GM12872 (cell line): ENCODE results near the gene FIGLA.

Experiments
- CTCF ChIP-seq: IDR thresholded peaks from 3 replicates; pipeline ENCODE4 v1.5.1; 2011; ENCODE audit warnings: low read depth, mild to moderate bottlenecking, low read length, moderate library complexity; ENCODE audit not compliant: insufficient read depth

FIGLA gene

GRCh38 chr2:70738159-70738558 is 52.3 kb downstream of the FIGLA start:
- no peak for TF ChIP-seq CTCF

- TF ChIP-seq CTCF = no peak
These were observed 55.4 kb downstream of the FIGLA start for GRCh38 chr2:70735071-70735470.

- TF ChIP-seq CTCF = no peak
These were observed 56.7 kb downstream of the FIGLA start for GRCh38 chr2:70733646-70734180.

GRCh38 chr2:70732766-70733645 is 57.4 kb downstream of the FIGLA start:
- no peak for TF ChIP-seq CTCF

- no peak for TF ChIP-seq CTCF
These were observed 59.7 kb downstream of the FIGLA start for GRCh38 chr2:70730730-70731129.

- TF ChIP-seq CTCF = no peak
These were observed 60.8 kb downstream of the FIGLA start for GRCh38 chr2:70729647-70730046.

- no peak for TF ChIP-seq CTCF
These were observed 62.3 kb downstream of the FIGLA start for GRCh38 chr2:70728128-70728527.
